HG02571 (cell line): Measurements from ENCODE around the gene MAD2L2.

Source experiments
- ATAC-seq: cut with Tn5 transposase; IDR thresholded peaks from one replicate; pipeline ENCODE4 v1.9.1; 2021; ENCODE audit warnings: mild to moderate bottlenecking, moderate library complexity; ENCODE audit not compliant: unreplicated experiment

MAD2L2 gene

GRCh38 chr1:11638121-11638520 lies 42.8 kb downstream of the MAD2L2 start:
- ATAC-seq: no peak

GRCh38 chr1:11634365-11635192 lies 46.4 kb downstream of the MAD2L2 start:
- ATAC-seq: no peak

GRCh38 chr1:11629184-11630016 lies 51.5 kb downstream of the MAD2L2 start:
- ATAC-seq: no peak

GRCh38 chr1:11628767-11629166 lies 52.2 kb downstream of the MAD2L2 start:
- no peak for ATAC-seq

- no peak for ATAC-seq
Measured at GRCh38 chr1:11626551-11626950, 54.4 kb downstream of the MAD2L2 start.
